Sigmoid colon (tissue), 4 donors: ENCODE measurements around the gene CENPP.

ENCODE experiments used
- CTCF ChIP-seq, 4 experiments: fragments of 450-650 bp in 3 of 4; fragments of 200-600 bp in 1 of 4; IDR thresholded peaks; one replicate each; pipeline ENCODE4 v1.5.1; 2016 to 2019; ENCODE audit warnings: antibody characterized with exemption in 4 of 4, mild to moderate bottlenecking in 3 of 4, moderate library complexity in 2 of 4
- EP300 ChIP-seq, 4 donors: sonication (generic); formaldehyde crosslinking; IDR thresholded peaks; one replicate each; pipeline ENCODE4 v1.6.1; 2017; ENCODE audit warnings: antibody characterized with exemption in 4 of 4
- POLR2A ChIP-seq, 2 donors: fragments of 450-650 bp; IDR thresholded peaks; one replicate each; pipeline ENCODE4 v1.6.1; 2016; ENCODE audit warnings: antibody characterized with exemption in 2 of 2, mild to moderate bottlenecking in 2 of 2, moderate library complexity in 2 of 2
- POLR2AphosphoS5 ChIP-seq, 4 donors: sonication (generic); formaldehyde crosslinking; IDR thresholded peaks; one replicate each; pipeline ENCODE4 v1.6.1; 2017; ENCODE audit warnings: antibody characterized with exemption in 4 of 4

- no peak for TF ChIP-seq POLR2AphosphoS5 (IDR thresholded peaks at IDR 0.05)
- no peak for TF ChIP-seq CTCF (IDR thresholded peaks at IDR 0.05)
- TF ChIP-seq POLR2A (IDR thresholded peaks at IDR 0.05) = no peak
- TF ChIP-seq EP300 (IDR thresholded peaks at IDR 0.05) = no peak
Observed at GRCh38 chr9:92661127-92661526, 335.4 kb downstream of the CENPP start.
